PC-9 (cell line): ENCODE measurements around the gene SH3PXD2A. TPM values are rescaled to one million over a fixed set of nuclear protein-coding genes. Genes with fewer than 3 reads are reported as not detected.

Experiments
- BruUV-seq: library from RNA; stranded (reverse); fragments of 400-500 nt; replicated peaks from 2 replicates; lab custom pipeline; 2021; lab: Mats Ljungman, UMichigan
- CTCF ChIA-PET: fragments of 300-600 bp; sonication (Branson Sonifier 250); formaldehyde crosslinking; loops from one replicate; lab custom pipeline; 2022; ENCODE audit warnings: antibody characterized with exemption; lab: Charles Lee
- POLR2A ChIA-PET: fragments of 300-600 bp; sonication (Branson Sonifier 250); formaldehyde crosslinking; loops from one replicate; lab custom pipeline; 2022; ENCODE audit warnings: antibody characterized with exemption; ENCODE audit not compliant: unreplicated experiment; lab: Charles Lee
- DNase-seq, 2 experiments: peaks; one replicate each; pipeline versions ENCODE4 v3.0.0 to v3.0.0-alpha.2; 2015 to 2022; ENCODE audit warnings: mixed read lengths in 1 of 2
- H2AFZ ChIP-seq: fragments of 200-600 bp; sonication (generic); 2 replicates; pipeline ENCODE4 v1.8.1; 2017; ENCODE audit warnings: antibody characterized with exemption
- H3F3A ChIP-seq: fragments of 200-600 bp; sonication (generic); 2 replicates; pipeline ENCODE4 v1.8.1; 2017; ENCODE audit warnings: antibody characterized with exemption, mild to moderate bottlenecking, low read depth; ENCODE audit not compliant: insufficient read depth
- H3K27ac ChIP-seq: fragments of 200-600 bp; sonication (generic); 2 replicates; pipeline ENCODE4 v1.6.1; 2016; ENCODE audit warnings: mixed run types
- H3K27me3 ChIP-seq: fragments of 200-600 bp; sonication (generic); 2 replicates; pipeline ENCODE4 v1.6.1; 2016; ENCODE audit warnings: low read depth, mixed run types; ENCODE audit not compliant: insufficient read depth
- H3K36me3 ChIP-seq: fragments of 200-600 bp; sonication (generic); 2 replicates; pipeline ENCODE4 v1.6.1; 2016; ENCODE audit warnings: low read depth, mixed run types
- H3K4me1 ChIP-seq: fragments of 200-600 bp; sonication (generic); replicated peaks from 2 replicates; pipeline ENCODE4 v1.6.1; 2016; ENCODE audit warnings: mixed run types; ENCODE audit not compliant: insufficient read depth
- H3K4me2 ChIP-seq: fragments of 200-600 bp; sonication (generic); 2 replicates; pipeline ENCODE4 v1.6.1; 2017; ENCODE audit warnings: mixed run types
- H3K4me3 ChIP-seq: fragments of 200-600 bp; sonication (generic); 2 replicates; pipeline ENCODE4 v1.6.1; 2016; ENCODE audit warnings: mixed run types
- H3K79me2 ChIP-seq: fragments of 200-600 bp; sonication (generic); 2 replicates; pipeline ENCODE4 v1.6.1; 2017; ENCODE audit warnings: low read depth, mixed run types
- H3K9me2 ChIP-seq: fragments of 200-600 bp; sonication (generic); 2 replicates; pipeline ENCODE4 v1.8.1; 2017; ENCODE audit warnings: mild to moderate bottlenecking; ENCODE audit not compliant: insufficient read depth
- H3K9me3 ChIP-seq: fragments of 200-600 bp; sonication (generic); 2 replicates; pipeline ENCODE4 v1.8.1; 2016; ENCODE audit warnings: low read depth; ENCODE audit not compliant: insufficient read depth
- H4K20me1 ChIP-seq: fragments of 200-600 bp; sonication (generic); 2 replicates; pipeline ENCODE4 v1.8.1; 2017; ENCODE audit not compliant: insufficient read depth
- CTCF ChIP-seq: fragments of 200-600 bp; sonication (generic); conservative IDR thresholded peaks from 2 replicates; pipeline ENCODE4 v1.6.1; 2017; ENCODE audit warnings: mixed run types, antibody characterized with exemption, mild to moderate bottlenecking, moderate library complexity
- EZH2 ChIP-seq: fragments of 200-600 bp; sonication (generic); IDR thresholded peaks from 2 replicates; pipeline ENCODE4 v1.8.0; 2017; ENCODE audit warnings: antibody characterized with exemption, low read depth
- intact Hi-C: fragments of 100-400 bp; cut with micrococcal nuclease; formaldehyde crosslinking; loops from one replicate; pipeline ENCODE4 v1.10.0; 2022; ENCODE audit not compliant: unreplicated experiment
- total RNA-seq: library from RNA; stranded (reverse); gene quantifications from 2 replicates; pipeline ENCODE4 v1.2.3, GENCODE V29; 2021

The SH3PXD2A gene
- total RNA-seq, 1 experiment from 2014 or later = 12.5 TPM

- Histone ChIP-seq H3K9me3 (no peaks in the 10 kb centered on the region), H2AFZ (no peak overlapping the region), H3K4me3 (no peak overlapping the region), H3K4me1 (peaks cover 18% of the 10 kb centered on the region), H3K79me2 (no peaks in the 10 kb centered on the region), H3F3A (no peaks in the 10 kb centered on the region), H3K27ac (no peak overlapping the region), H3K9me2 (no peaks in the 10 kb centered on the region), H4K20me1 (no peaks in the 10 kb centered on the region), H3K4me2 (no peak overlapping the region), H3K36me3 (no peaks in the 10 kb centered on the region), H3K27me3 (no peaks in the 10 kb centered on the region)
- TF ChIP-seq CTCF = no peak
- no peak for TF ChIP-seq EZH2
- no TSS peak for BruUV-seq
- DNase-seq = no peak
- ChIA-PET POLR2A (no interaction called here), CTCF (no interaction called here)
- intact Hi-C loops = no loop called here
Observed at GRCh38 chr10:103720964-103721335, 134.4 kb downstream of the SH3PXD2A start.

GRCh38 chr10:103720328-103720963, 134.9 kb downstream of the SH3PXD2A start:
- H3K4me3 ChIP-seq = no peak overlapping the region
- TF ChIP-seq EZH2 (no peak), CTCF (no peak)
- CTCF ChIA-PET = no interaction called here

GRCh38 chr10:103719036-103719435, 136.3 kb downstream of the SH3PXD2A start:
- no peak overlapping the region for H3K27ac ChIP-seq
- no peaks in the 10 kb centered on the region for H3F3A ChIP-seq
- no peak overlapping the region for H3K4me3 ChIP-seq
- no peak overlapping the region for H2AFZ ChIP-seq
- H3K27me3 ChIP-seq = no peaks in the 10 kb centered on the region
- no peaks in the 10 kb centered on the region for H3K9me3 ChIP-seq
- ChIA-PET CTCF (no interaction called here), POLR2A (no interaction called here)
- DNase-seq = no peak
- no peaks in the 10 kb centered on the region for H3K9me2 ChIP-seq
- H3K79me2 ChIP-seq = no peaks in the 10 kb centered on the region
- no TSS peak for BruUV-seq
- no peak for TF ChIP-seq EZH2
- TF ChIP-seq CTCF = no peak
- intact Hi-C loops = loop anchor here (5.0 to 10.0 kb wide), 5 partner anchors 38 to 486 kb away; partner anchors contain the start of gene SFR1
- no peaks in the 10 kb centered on the region for H3K36me3 ChIP-seq
- no peaks in the 10 kb centered on the region for H4K20me1 ChIP-seq
- no peak overlapping the region for H3K4me2 ChIP-seq
- peaks cover 28% of the 10 kb centered on the region for H3K4me1 ChIP-seq

More at GRCh38 chr10:103720328-103720963, 134.9 kb downstream of the SH3PXD2A start:
- H3K36me3 ChIP-seq = no peaks in the 10 kb centered on the region
- BruUV-seq = no TSS peak
- H2AFZ ChIP-seq = no peak overlapping the region
- POLR2A ChIA-PET = no interaction called here
- H3K9me2 ChIP-seq = no peaks in the 10 kb centered on the region
- no peaks in the 10 kb centered on the region for H3K79me2 ChIP-seq
- no peak overlapping the region for H3K4me2 ChIP-seq
- H4K20me1 ChIP-seq = no peaks in the 10 kb centered on the region
- no peak for DNase-seq
- H3F3A ChIP-seq = no peaks in the 10 kb centered on the region
- intact Hi-C loops = no loop called here
- no peak overlapping the region for H3K27ac ChIP-seq
- H3K27me3 ChIP-seq = no peaks in the 10 kb centered on the region
- peaks cover 23% of the 10 kb centered on the region for H3K4me1 ChIP-seq
- no peaks in the 10 kb centered on the region for H3K9me3 ChIP-seq
